OCI-LY3 (cell line): ENCODE measurements around the gene MRPL55.

Experiments used
- H2AFZ ChIP-seq: fragments of 200-600, 300-600 bp; shearing (Covaris generic); 2 replicates; pipeline ENCODE4 v1.6.0; 2014; ENCODE audit warnings: antibody characterized with exemption, low read depth, low read length
- H3K27ac ChIP-seq: fragments of 200-600, 300-600 bp; sonication (generic); 2 replicates; pipeline ENCODE4 v1.5.1; 2014; ENCODE audit warnings: mild to moderate bottlenecking, low read length, moderate library complexity, mixed read lengths
- H3K27me3 ChIP-seq: fragments of 200-600, 300-600 bp; sonication (generic); 2 replicates; pipeline ENCODE4 v1.6.1; 2014; ENCODE audit warnings: low read depth, low read length, mixed read lengths
- H3K36me3 ChIP-seq: fragments of 200-600, 300-600 bp; sonication (generic); replicated peaks from 2 replicates; pipeline ENCODE3; 2014; ENCODE audit warnings: low read depth, low read length, mixed read lengths
- H3K4me1 ChIP-seq: fragments of 300-600, 200-600 bp; sonication (generic); 2 replicates; pipeline ENCODE4 v1.6.1; 2014; ENCODE audit warnings: low read length, mixed read lengths
- H3K4me2 ChIP-seq: fragments of 200-600, 300-600 bp; sonication (generic); 2 replicates; pipeline ENCODE4 v1.6.1; 2014; ENCODE audit warnings: low read length, mixed read lengths
- H3K4me3 ChIP-seq: fragments of 300-600, 200-600 bp; sonication (generic); 2 replicates; pipeline ENCODE4 v1.5.1; 2014; ENCODE audit warnings: antibody characterized with exemption, mild to moderate bottlenecking, low read length, moderate library complexity
- H3K79me2 ChIP-seq: fragments of 300-600, 200-600 bp; shearing (Covaris generic); 2 replicates; pipeline ENCODE4 v1.6.1; 2014; ENCODE audit warnings: mild to moderate bottlenecking, low read length, mixed read lengths
- H3K9ac ChIP-seq: fragments of 300-600, 200-600 bp; shearing (Covaris generic); 2 replicates; pipeline ENCODE4 v1.6.0; 2014; ENCODE audit warnings: mild to moderate bottlenecking, low read length, moderate library complexity
- H3K9me3 ChIP-seq: fragments of 200-600, 300-600 bp; shearing (Covaris generic); 2 replicates; pipeline ENCODE4 v1.6.1; 2014; ENCODE audit warnings: low read length, mixed read lengths; ENCODE audit not compliant: insufficient read depth
- H4K20me1 ChIP-seq: fragments of 200-600, 300-600 bp; sonication (generic); 2 replicates; pipeline ENCODE4 v1.6.1; 2016; ENCODE audit warnings: low read length, mixed read lengths; ENCODE audit not compliant: insufficient read depth
- EZH2phosphoT487 ChIP-seq: fragments of 200-600 bp; shearing (Covaris generic); IDR thresholded peaks from 2 replicates; pipeline ENCODE4 v1.6.1; 2018; ENCODE audit warnings: antibody characterized with exemption, mixed run types, low read depth
- TF ChIP-seq, protein P1 (sequence below): fragments of 200-600, 300-600 bp; sonication (generic); IDR thresholded peaks from 2 replicates; pipeline ENCODE4 v1.5.1; 2014; ENCODE audit warnings: antibody characterized with exemption, low read length, low read depth

MRPL55 gene

DNA sequence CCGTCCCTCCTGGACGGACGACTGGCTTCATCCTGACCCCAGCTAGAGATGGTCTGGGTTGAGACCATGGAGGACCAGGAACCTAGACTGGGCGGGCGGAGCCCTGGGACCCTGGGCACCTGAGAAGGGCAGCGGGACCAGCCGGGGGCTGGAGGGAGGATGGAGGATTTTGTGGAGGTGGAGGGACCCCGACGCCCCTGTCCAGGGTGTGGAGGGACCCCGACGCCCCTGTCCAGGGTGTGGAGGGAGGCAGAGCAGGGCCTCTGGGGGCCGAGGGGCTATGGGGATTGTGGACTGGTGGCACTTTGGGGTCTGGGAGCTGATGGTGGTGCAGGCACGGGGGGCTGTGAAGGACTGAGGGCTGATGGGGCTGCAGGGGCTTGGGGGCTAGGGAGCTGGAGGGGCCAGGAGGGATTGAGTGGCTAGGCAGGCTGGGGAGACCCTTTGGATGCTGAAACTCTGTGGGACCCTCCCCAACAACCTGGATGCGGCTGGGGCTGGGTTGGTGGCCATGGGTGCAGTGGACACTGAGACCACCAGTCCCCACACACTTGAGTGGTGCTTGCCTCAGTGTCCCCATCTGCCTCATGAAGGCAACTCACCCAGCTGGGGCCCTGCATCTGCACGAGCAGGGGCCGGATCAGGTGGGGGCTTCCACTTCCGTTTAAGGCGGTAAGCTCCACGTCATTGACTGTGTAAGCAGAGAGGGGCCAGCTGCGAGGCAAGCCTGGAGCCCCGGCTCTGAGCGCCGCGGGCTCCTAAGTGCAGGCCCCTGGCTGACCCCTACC is 48.0 kb upstream of the MRPL55 start:
- Histone ChIP-seq H4K20me1 (no peaks in the 10 kb centered on the region), H2AFZ (no peak overlapping the region), H3K4me2 (no peak overlapping the region), H3K4me1 (no peaks in the 10 kb centered on the region), H3K9me3 (no peaks in the 10 kb centered on the region), H3K79me2 (no peaks in the 10 kb centered on the region), H3K27ac (no peak overlapping the region), H3K27me3 (no peaks in the 10 kb centered on the region), H3K36me3 (no peaks in the 10 kb centered on the region), H3K4me3 (no peak overlapping the region), H3K9ac (no peak overlapping the region)
- no peak for TF ChIP-seq EZH2phosphoT487
- TF ChIP-seq, protein P1, sequence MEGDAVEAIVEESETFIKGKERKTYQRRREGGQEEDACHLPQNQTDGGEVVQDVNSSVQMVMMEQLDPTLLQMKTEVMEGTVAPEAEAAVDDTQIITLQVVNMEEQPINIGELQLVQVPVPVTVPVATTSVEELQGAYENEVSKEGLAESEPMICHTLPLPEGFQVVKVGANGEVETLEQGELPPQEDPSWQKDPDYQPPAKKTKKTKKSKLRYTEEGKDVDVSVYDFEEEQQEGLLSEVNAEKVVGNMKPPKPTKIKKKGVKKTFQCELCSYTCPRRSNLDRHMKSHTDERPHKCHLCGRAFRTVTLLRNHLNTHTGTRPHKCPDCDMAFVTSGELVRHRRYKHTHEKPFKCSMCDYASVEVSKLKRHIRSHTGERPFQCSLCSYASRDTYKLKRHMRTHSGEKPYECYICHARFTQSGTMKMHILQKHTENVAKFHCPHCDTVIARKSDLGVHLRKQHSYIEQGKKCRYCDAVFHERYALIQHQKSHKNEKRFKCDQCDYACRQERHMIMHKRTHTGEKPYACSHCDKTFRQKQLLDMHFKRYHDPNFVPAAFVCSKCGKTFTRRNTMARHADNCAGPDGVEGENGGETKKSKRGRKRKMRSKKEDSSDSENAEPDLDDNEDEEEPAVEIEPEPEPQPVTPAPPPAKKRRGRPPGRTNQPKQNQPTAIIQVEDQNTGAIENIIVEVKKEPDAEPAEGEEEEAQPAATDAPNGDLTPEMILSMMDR, result no peak

DNA sequence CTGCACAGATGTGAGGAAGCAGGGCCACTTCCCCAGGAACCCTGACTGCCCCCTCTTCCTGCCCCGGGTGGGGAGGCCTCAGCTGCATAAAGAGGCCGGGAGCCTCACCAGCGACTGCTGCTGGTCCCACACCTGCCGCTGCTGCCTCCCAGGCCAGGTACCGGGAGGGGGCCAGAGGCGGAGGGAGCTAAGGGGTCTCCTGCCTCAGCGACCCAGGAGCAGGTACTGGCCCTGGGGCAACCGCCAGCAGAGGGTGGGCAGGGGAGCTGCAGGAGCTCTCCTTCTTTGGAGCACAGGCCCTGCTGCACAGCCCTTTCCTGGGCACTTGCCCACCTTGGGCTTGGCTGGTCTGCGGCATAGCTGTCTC is 47.4 kb upstream of the MRPL55 start:
- no peak overlapping the region for H3K27ac ChIP-seq
- no peaks in the 10 kb centered on the region for H4K20me1 ChIP-seq
- H3K4me2 ChIP-seq, result no peak overlapping the region
- TF ChIP-seq EZH2phosphoT487, result no peak
- TF ChIP-seq, protein P1, result no peak
- no peaks in the 10 kb centered on the region for H3K9me3 ChIP-seq
- no peak overlapping the region for H2AFZ ChIP-seq
- H3K27me3 ChIP-seq, result no peaks in the 10 kb centered on the region
- no peaks in the 10 kb centered on the region for H3K4me1 ChIP-seq
- no peaks in the 10 kb centered on the region for H3K79me2 ChIP-seq
- H3K36me3 ChIP-seq, result no peaks in the 10 kb centered on the region
- no peak overlapping the region for H3K4me3 ChIP-seq
- H3K9ac ChIP-seq, result no peak overlapping the region

DNA sequence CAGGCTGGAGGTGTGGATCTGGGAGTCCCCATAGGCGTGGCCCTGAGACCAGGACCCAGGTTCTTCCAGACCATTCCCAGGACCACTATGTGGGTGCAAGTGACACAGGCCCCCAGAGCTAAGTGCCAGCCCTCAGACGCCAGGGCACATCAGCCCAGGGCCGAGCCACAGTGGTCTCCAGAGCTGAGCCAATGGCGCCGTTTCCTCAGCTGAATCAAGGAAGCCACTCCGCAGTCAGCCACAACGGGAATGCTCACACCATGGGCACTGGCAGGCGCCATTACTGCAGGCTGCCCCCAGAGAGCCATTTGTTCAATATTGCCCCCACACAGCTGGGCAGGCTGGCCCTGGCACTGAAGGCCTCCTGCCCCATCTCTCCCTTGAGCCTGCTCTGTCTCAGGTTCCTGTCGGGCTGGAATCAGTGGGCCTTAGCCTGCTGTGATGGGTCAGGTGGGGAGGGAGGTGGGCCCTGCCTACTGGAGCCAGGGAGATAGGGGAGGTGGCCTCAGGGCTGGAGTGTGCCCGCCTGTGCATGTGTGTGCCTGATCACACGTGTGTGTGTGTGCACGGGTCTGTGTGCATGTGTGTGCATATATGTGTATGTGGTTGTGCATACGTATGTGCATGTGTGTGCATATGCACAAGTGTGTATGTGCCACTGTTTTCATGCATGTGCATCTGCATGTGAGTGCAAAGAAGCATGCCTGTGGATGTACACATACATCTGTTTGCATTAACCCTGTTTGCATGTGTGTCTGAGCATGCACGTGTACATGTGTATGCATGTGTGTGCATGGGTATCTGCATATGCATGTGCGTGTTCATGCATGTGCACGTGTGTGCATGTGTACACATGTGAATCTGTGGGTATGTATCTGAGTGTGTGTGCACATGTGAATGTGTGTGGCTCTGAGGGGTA is 46.8 kb upstream of the MRPL55 start:
- no peak overlapping the region for H3K9ac ChIP-seq
- H3K27me3 ChIP-seq, result no peaks in the 10 kb centered on the region
- no peaks in the 10 kb centered on the region for H4K20me1 ChIP-seq
- no peaks in the 10 kb centered on the region for H3K4me1 ChIP-seq
- H3K79me2 ChIP-seq, result no peaks in the 10 kb centered on the region
- H3K4me3 ChIP-seq, result no peak overlapping the region
- no peak for TF ChIP-seq EZH2phosphoT487
- TF ChIP-seq, protein P1, result no peak
- H3K36me3 ChIP-seq, result no peaks in the 10 kb centered on the region
- H2AFZ ChIP-seq, result no peak overlapping the region
- no peak overlapping the region for H3K4me2 ChIP-seq
- H3K27ac ChIP-seq, result no peak overlapping the region
- H3K9me3 ChIP-seq, result no peaks in the 10 kb centered on the region
